ENCODE results near the gene TAS2R13. TPM values are rescaled to one million over a fixed set of nuclear protein-coding genes. Genes with fewer than 3 reads are reported as not detected.

Gene TAS2R13
- 1 to 10 TPM in 1 of 10 donors, under 1 TPM in 9; 0.28 to 1.1 (median 0.46) TPM for total RNA-seq
- polyA plus RNA-seq, result under 1 TPM; 0.04 to 0.15 TPM
- long read RNA-seq, donor 1, result 0 reads
- long read RNA-seq, donor 2, result 0 reads
- long read RNA-seq, donor 3, result 0 reads

GRCh38 chr12:10909462-10909861 lies at the start of gene TAS2R13:
TAS2R13 (minus strand) TSS chr12:10909562; CDS start chr12:10909298, 264 bp downstream.
- Histone ChIP-seq H3K27me3 (no peaks in the 10 kb centered on the region), H3K4me3 (no peak within 1 kb of the TSS), H3K36me3 (peaks cover 0 to 24% (median 0%) of the 10 kb centered on the region in 9 donors), H3K27ac (no peak within 1 kb of the TSS), H3K9me3 (peaks cover 0 to 26% (median 8%) of the 10 kb centered on the region in 11 donors), H3K4me1 (no peaks in the 10 kb centered on the region)
- intact Hi-C loops (cut with DNase I), result no loop called here
- DNase-seq, result no peak
- WGBS, 2 donors, result 94 to 95% methylated on average over 1 of the region's 1 CpG
- ATAC-seq, result no peak
- no peak for TF ChIP-seq CTCF (IDR thresholded peaks at IDR 0.05)

- Histone ChIP-seq H3K4me3 (no peak overlapping the region), H3K4me1 (peaks cover 0 to 4% (median 0%) of the 10 kb centered on the region in 9 donors), H3K27ac (no peak overlapping the region), H3K27me3 (no peaks in the 10 kb centered on the region), H3K9me3 (peaks cover 0 to 35% (median 3%) of the 10 kb centered on the region in 11 donors), H3K36me3 (no peaks in the 10 kb centered on the region)
- no peak for TF ChIP-seq CTCF (IDR thresholded peaks at IDR 0.05)
- DNase-seq (no peak), ATAC-seq (no peak)
- intact Hi-C loops (cut with DNase I), result loop anchor here in 3 of 10 donors (10.0 kb wide), 2 partner anchors 217 to 247 kb away; partner anchors contain the start of gene SMIM10L1 (in 2 of the 3)
Observed at GRCh38 chr12:10957741-10958140, 48.4 kb upstream of the TAS2R13 start.

GRCh38 chr12:10956085-10956484 lies 46.7 kb upstream of the TAS2R13 start:
- H3K36me3 ChIP-seq, result no peaks in the 10 kb centered on the region
- peaks cover 0 to 4% (median 0%) of the 10 kb centered on the region in 9 donors for H3K4me1 ChIP-seq
- no peak overlapping the region for H3K27ac ChIP-seq
- H3K4me3 ChIP-seq, result no peak overlapping the region
- H3K9me3 ChIP-seq, result peaks cover 0 to 35% (median 3%) of the 10 kb centered on the region in 11 donors
- ATAC-seq, result no peak
- TF ChIP-seq CTCF (IDR thresholded peaks at IDR 0.05), result no peak
- no peaks in the 10 kb centered on the region for H3K27me3 ChIP-seq
- DNase-seq, result no peak
- intact Hi-C loops (cut with DNase I), result loop anchor here in 3 of 10 donors (10.0 kb wide), 2 partner anchors 219 to 249 kb away; partner anchors contain the start of gene SMIM10L1 (in 2 of the 3)

- peaks cover 0 to 35% (median 3%) of the 10 kb centered on the region in 11 donors for H3K9me3 ChIP-seq
- peak; percentile 11 to 23 for DNase-seq
- 65 to 67% methylated on average over 4 of the region's 4 CpGs for WGBS, 2 donors
Observed at GRCh38 chr12:10952645-10953044, 43.3 kb upstream of the TAS2R13 start.

More at GRCh38 chr12:10952645-10953044, 43.3 kb upstream of the TAS2R13 start:
- H3K4me3 ChIP-seq, result no peak overlapping the region
- H3K27ac ChIP-seq, result no peak overlapping the region
- peak in 7 of 8 donors; percentile 71 to 100 (median 87) for ATAC-seq
- H3K36me3 ChIP-seq, result peaks cover 0 to 4% (median 0%) of the 10 kb centered on the region in 9 donors
- TF ChIP-seq CTCF (IDR thresholded peaks at IDR 0.05), result no peak
- intact Hi-C loops (cut with DNase I), result loop anchor here in 3 of 10 donors (10.0 kb wide), 2 partner anchors 222 to 252 kb away; partner anchors contain the start of gene SMIM10L1 (in 2 of the 3)
- peaks cover 0 to 4% (median 0%) of the 10 kb centered on the region in 9 donors for H3K4me1 ChIP-seq
- H3K27me3 ChIP-seq, result no peaks in the 10 kb centered on the region

All from heart right ventricle (tissue), 16 donors.